Endothelial cell of umbilical vein (primary cell): ENCODE data around the gene NAA10. TPM values are rescaled to one million over a fixed set of nuclear protein-coding genes. Genes with fewer than 3 reads are reported as not detected.

ENCODE experiments used
- BruUV-seq: library from RNA; stranded (reverse); fragments of 400-500 nt; replicated peaks from 2 replicates; lab custom pipeline; 2021; lab: Mats Ljungman, UMichigan
- CTCF ChIA-PET: fragments of 300-600, 350-600 bp; sonication (Branson Sonifier 250); formaldehyde crosslinking; loops from one replicate; lab custom pipeline; 2021; ENCODE audit warnings: antibody characterized with exemption, inconsistent platforms; lab: Charles Lee
- POLR2A ChIA-PET: fragments of 300-600, 350-600 bp; sonication (Branson Sonifier 250); formaldehyde crosslinking; loops from one replicate; lab custom pipeline; 2021; ENCODE audit warnings: antibody characterized with exemption, inconsistent platforms; lab: Charles Lee
- DNase-seq: peaks from one replicate; pipeline ENCODE4 v3.0.0-alpha.2; 2011; ENCODE audit warnings: low read depth, low spot score
- FAIRE-seq: peaks from 2 replicates; lab custom pipeline; 2011; peaks lifted over from hg19 to GRCh38; lab: Jason Lieb, UNC
- H2AFZ ChIP-seq: 2 replicates; pipeline ENCODE4 v1.6.0; 2012; ENCODE audit warnings: low read depth, low read length, control low read depth, inconsistent platforms
- H3K27ac ChIP-seq: 2 replicates; pipeline ENCODE4 v1.5.1; 2011; ENCODE audit warnings: low read depth, mild to moderate bottlenecking, control low read depth, low read length, moderate library complexity; ENCODE audit not compliant: insufficient read depth
- H3K27me3 ChIP-seq, 2 experiments: 2 replicates each; pipeline versions ENCODE4 v1.6.0 to v1.6.1; 2011; ENCODE audit warnings: low read length in 2 of 2, mixed read lengths in 1 of 2; ENCODE audit not compliant: control insufficient read depth in 2 of 2, insufficient read depth in 2 of 2
- H3K36me3 ChIP-seq, 2 experiments: 2 replicates in 1 of 2; 3 replicates in 1 of 2; pipeline ENCODE4 v1.5.1; 2011; ENCODE audit warnings: low read length in 2 of 2, mild to moderate bottlenecking in 1 of 2, moderate library complexity in 1 of 2; ENCODE audit not compliant: control insufficient read depth in 2 of 2, insufficient read depth in 2 of 2; ENCODE audit errors: extremely low read depth in 1 of 2
- H3K4me1 ChIP-seq: 3 replicates; pipeline ENCODE4 v1.5.1; 2011; ENCODE audit warnings: mild to moderate bottlenecking, low read length; ENCODE audit not compliant: control insufficient read depth, insufficient read depth; ENCODE audit errors: extremely low read depth
- H3K4me2 ChIP-seq: 2 replicates; pipeline ENCODE4 v1.6.1; 2011; ENCODE audit warnings: low read length, control low read depth, mixed read lengths; ENCODE audit not compliant: insufficient read depth
- H3K4me3 ChIP-seq, 3 experiments: fragments of 200-600 bp in 1 of 3; sonication (generic), shearing (Covaris generic) in 1 of 3; replicated peaks in 1 of 3; 2 replicates each; pipeline ENCODE4 v1.5.1; 2011 to 2016; ENCODE audit warnings: control low read depth in 3 of 3, low read length in 3 of 3, mild to moderate bottlenecking in 2 of 3, inconsistent platforms in 1 of 3, low read depth in 1 of 3, moderate library complexity in 1 of 3; ENCODE audit not compliant: insufficient read depth in 1 of 3
- H3K79me2 ChIP-seq: 2 replicates; pipeline ENCODE4 v1.6.0; 2012; ENCODE audit warnings: low read length, inconsistent platforms; ENCODE audit not compliant: control insufficient read depth, insufficient read depth
- H3K9ac ChIP-seq: replicated peaks from 2 replicates; pipeline ENCODE3; 2011; ENCODE audit warnings: low read length, control low read depth; ENCODE audit not compliant: insufficient read depth; ENCODE audit errors: extremely low read depth
- H3K9me1 ChIP-seq: replicated peaks from 3 replicates; pipeline ENCODE4 v1.6.0; 2011; ENCODE audit warnings: mild to moderate bottlenecking, low read length; ENCODE audit not compliant: control insufficient read depth, insufficient read depth; ENCODE audit errors: extremely low read depth
- H3K9me3 ChIP-seq: replicated peaks from 2 replicates; pipeline ENCODE4 v1.5.1; 2012; ENCODE audit warnings: low read length, inconsistent platforms; ENCODE audit not compliant: control insufficient read depth, insufficient read depth
- H4K20me1 ChIP-seq: replicated peaks from 2 replicates; pipeline ENCODE3; 2011; ENCODE audit warnings: mild to moderate bottlenecking, low read length; ENCODE audit not compliant: control insufficient read depth, insufficient read depth; ENCODE audit errors: extremely low read depth
- CTCF ChIP-seq, 2 donors: IDR thresholded peaks; 1 replicate in 1 of 2; 2 replicates in 1 of 2; pipeline ENCODE4 v1.5.1; 2011; ENCODE audit warnings: low read length in 2 of 2, mild to moderate bottlenecking in 2 of 2, moderate library complexity in 2 of 2, control low read depth in 1 of 2, inconsistent platforms in 1 of 2, low read depth in 1 of 2; ENCODE audit not compliant: insufficient read depth in 1 of 2; ENCODE audit errors: extremely low read depth in 1 of 2
- EZH2 ChIP-seq: IDR thresholded peaks from 2 replicates; pipeline ENCODE4 v1.6.1; 2012; ENCODE audit warnings: borderline replicate concordance, low read depth, mild to moderate bottlenecking, moderate library complexity, low read length, inconsistent platforms; ENCODE audit not compliant: severe bottlenecking
- FOS ChIP-seq: IDR thresholded peaks from 2 replicates; pipeline ENCODE4 v1.6.1; 2011; ENCODE audit warnings: mild to moderate bottlenecking, low read length, moderate library complexity, borderline replicate concordance; ENCODE audit not compliant: insufficient read depth
- MAX ChIP-seq: IDR thresholded peaks from 2 replicates; pipeline ENCODE4 v1.6.1; 2011; ENCODE audit not compliant: insufficient read depth, insufficient read length
- MYC ChIP-seq: IDR thresholded peaks from one replicate; pipeline ENCODE4 v1.6.1; 2011; ENCODE audit warnings: mild to moderate bottlenecking, low read depth, low read length
- dilution Hi-C: fragments of 300-500 bp; cut with MboI; formaldehyde crosslinking; loops from one replicate; pipeline ENCODE4 v1.15.0; 2019; ENCODE audit warnings: low sequenced_read_pairs; ENCODE audit not compliant: extremely low pct_ligation_motif_present
- intact Hi-C: fragments of 100-400 bp; cut with micrococcal nuclease; formaldehyde crosslinking; loops from one replicate; pipeline ENCODE4 v1.10.0; 2022
- polyA plus RNA-seq, 4 experiments: library from polyadenylated mRNA; depleted of rRNA in 3 of 4; stranded (reverse) in 3 of 4; unstranded in 1 of 4; fragments of >200 nt; gene quantifications; 2 replicates each; pipeline versions ENCODE4 v1.2.1 to v1.2.3, GENCODE V29; 2011 to 2012; ENCODE audit warnings: missing spikeins in 1 of 4
- total RNA-seq: library from RNA; stranded (reverse); gene quantifications from 2 replicates; pipeline ENCODE4 v1.2.3, GENCODE V29; 2021

The NAA10 gene
- total and polyA plus RNA-seq, 2 donors (not counting 3 experiments of a cell fraction or from before 2014, with no cell fraction given), result 141 to 144 TPM

GRCh38 chrX:153956044-153956907 lies 21.4 kb upstream of the NAA10 start:
- intact Hi-C loops, result no loop called here
- Histone ChIP-seq H3K79me2 (peaks cover 7% of the 10 kb centered on the region), H3K4me2 (no peak overlapping the region), H3K9ac (no peak overlapping the region), H3K9me1 (no peaks in the 10 kb centered on the region), H2AFZ (no peak overlapping the region), H3K9me3 (no peaks in the 10 kb centered on the region), H3K4me1 (no peaks in the 10 kb centered on the region), H3K27me3 (no peaks in the 10 kb centered on the region), H3K36me3 (peaks cover 19 to 75% of the 10 kb centered on the region in 2 experiments), H4K20me1 (no peaks in the 10 kb centered on the region), H3K27ac (no peak overlapping the region), H3K4me3 (no peak overlapping the region)
- ChIA-PET POLR2A (no interaction called here), CTCF (no interaction called here)
- no TSS peak for BruUV-seq
- FAIRE-seq (no peak), DNase-seq (no peak)
- dilution Hi-C loops, result no loop called here
- TF ChIP-seq MAX, result no peak
- no peak for TF ChIP-seq EZH2
- no peak for TF ChIP-seq CTCF (IDR thresholded peaks at IDR 0.05; ENCODE audit: extremely low read depth in 1 of 2, insufficient read depth in 1 of 2, low read depth in 1 of 2, low read length in 2 of 2)
- TF ChIP-seq MYC, result no peak
- TF ChIP-seq FOS, result no peak
